GM12864 (cell line): Measurements from ENCODE around the gene PCDHA7.
"Not testable (repeated sequence)": the region's sequence is repeated elsewhere in the genome, so short reads cannot be mapped to it uniquely, and the experiment has no call there.

Experiments used
- DNase-seq: peaks from one replicate; pipeline ENCODE4 v3.0.0-alpha.2; 2011; ENCODE audit warnings: low read depth
- H3K4me3 ChIP-seq: 2 replicates; pipeline ENCODE4 v1.5.1; 2011; ENCODE audit warnings: mild to moderate bottlenecking, low read depth, low read length, control low read depth
- CTCF ChIP-seq: IDR thresholded peaks from 2 replicates; pipeline ENCODE4 v1.5.1; 2011; ENCODE audit warnings: low read depth, mild to moderate bottlenecking, moderate library complexity, low read length, control low read depth, inconsistent platforms; ENCODE audit errors: missing control alignments

The PCDHA7 gene

GRCh38 chr5:140875085-140876065, 41.3 kb downstream of the PCDHA7 start, which contains the start of gene PCDHA12:
Gene PCDHA12 (plus strand): TSS chr5:140875308. CDS start chr5:140875473, 165 bp downstream.
- no peak for TF ChIP-seq CTCF
- H3K4me3 ChIP-seq: no peak within 1 kb of the TSS
- DNase-seq: no peak

GRCh38 chr5:140876541-140877261, 42.6 kb downstream of the PCDHA7 start:
- DNase-seq, H3K4me3 ChIP-seq: not testable (repeated sequence)

GRCh38 chr5:140877262-140877581, 43.2 kb downstream of the PCDHA7 start:
- DNase-seq: no peak
- no peak overlapping the region for H3K4me3 ChIP-seq

GRCh38 chr5:140881889-140882590, 48.0 kb downstream of the PCDHA7 start, which contains the start of gene PCDHA13:
Gene PCDHA13 (plus strand): TSS chr5:140882124. CDS start chr5:140882269, 145 bp downstream.
- no peak for TF ChIP-seq CTCF
- H3K4me3 ChIP-seq: no peak within 1 kb of the TSS
- DNase-seq: no peak

More at GRCh38 chr5:140877262-140877581, 43.2 kb downstream of the PCDHA7 start:
- no peak for TF ChIP-seq CTCF

GRCh38 chr5:140882591-140882899, 48.5 kb downstream of the PCDHA7 start:
- no peak for TF ChIP-seq CTCF
- DNase-seq: no peak
- no peak overlapping the region for H3K4me3 ChIP-seq

- H3K4me3 ChIP-seq: no peak overlapping the region
- DNase-seq: no peak
- TF ChIP-seq CTCF: no peak
Observed at GRCh38 chr5:140883373-140883772, 49.3 kb downstream of the PCDHA7 start.
